HG02852 (cell line): ENCODE data around the gene CGRRF1.

ENCODE experiments used
- ATAC-seq: cut with Tn5 transposase; IDR thresholded peaks from one replicate; pipeline ENCODE4 v1.9.1; 2021; ENCODE audit warnings: mild to moderate bottlenecking, moderate library complexity; ENCODE audit not compliant: unreplicated experiment

Gene CGRRF1

GRCh38 chr14:54538055-54538454 is 28.3 kb downstream of the CGRRF1 start:
- no peak for ATAC-seq

GRCh38 chr14:54547583-54547982 is 37.9 kb downstream of the CGRRF1 start:
- no peak for ATAC-seq

- no peak for ATAC-seq
Measured at GRCh38 chr14:54548491-54548890, 38.8 kb downstream of the CGRRF1 start.

- ATAC-seq = no peak
Measured at GRCh38 chr14:54549862-54550261, 40.2 kb downstream of the CGRRF1 start.

GRCh38 chr14:54550514-54550913 is 40.8 kb downstream of the CGRRF1 start:
- ATAC-seq = no peak

- no peak for ATAC-seq
Measured at GRCh38 chr14:54554401-54554800, 44.7 kb downstream of the CGRRF1 start.

- ATAC-seq = no peak
Measured at GRCh38 chr14:54555651-54556050, 45.9 kb downstream of the CGRRF1 start.

GRCh38 chr14:54556535-54556934 is 46.8 kb downstream of the CGRRF1 start:
- ATAC-seq = no peak

GRCh38 chr14:54562334-54562733 is 52.6 kb downstream of the CGRRF1 start:
- ATAC-seq = no peak

GRCh38 chr14:54564071-54564867 is 54.6 kb downstream of the CGRRF1 start:
- no peak for ATAC-seq

- peak; percentile 39 for ATAC-seq
Measured at GRCh38 chr14:54564868-54565784, 55.4 kb downstream of the CGRRF1 start.

GRCh38 chr14:54565785-54566409 is 56.2 kb downstream of the CGRRF1 start:
- peak; percentile 44 for ATAC-seq

- peak; percentile 36 for ATAC-seq
Measured at GRCh38 chr14:54566410-54567223, 56.9 kb downstream of the CGRRF1 start, which contains the start of gene SAMD4A. Gene SAMD4A (plus strand): TSS chr14:54567128. CDS start chr14:54567917, 789 bp downstream.

GRCh38 chr14:54567224-54567638 is 57.5 kb downstream of the CGRRF1 start:
- peak; percentile 1 for ATAC-seq

- ATAC-seq = peak; percentile 24
Measured at GRCh38 chr14:54567639-54568561, 58.2 kb downstream of the CGRRF1 start.

- no peak for ATAC-seq
Measured at GRCh38 chr14:54568821-54569595, 59.3 kb downstream of the CGRRF1 start.

GRCh38 chr14:54570047-54570446 is 60.3 kb downstream of the CGRRF1 start:
- no peak for ATAC-seq

- no peak for ATAC-seq
Measured at GRCh38 chr14:54570631-54571415, 61.1 kb downstream of the CGRRF1 start.
